GM12878 (cell line): ENCODE results near the gene TMEM11. TPM values are rescaled to one million over a fixed set of nuclear protein-coding genes. Genes with fewer than 3 reads are reported as not detected.

Source experiments
- ATAC-seq: fragments of 200-7000 bp; cut with Tn5 transposase; 3 replicates; pipeline ENCODE4 v1.9.1; 2020; ENCODE audit warnings: mild to moderate bottlenecking, moderate library complexity
- BruUV-seq: library from RNA; stranded (reverse); fragments of 400-500 nt; replicated peaks from 2 replicates; lab custom pipeline; 2021; lab: Mats Ljungman, UMichigan
- CTCF ChIA-PET: fragments of 300-600 bp; sonication (Branson Sonifier 250); formaldehyde crosslinking; extraction: SDS; loops from one replicate; lab custom pipeline; 2021; ENCODE audit warnings: inconsistent platforms; lab: Yijun Ruan, JAX
- POLR2A ChIA-PET: fragments of 350-600 bp; formaldehyde crosslinking; extraction: SDS; loops from one replicate; lab custom pipeline; 2021; ENCODE audit warnings: inconsistent platforms; lab: Charles Lee
- RAD21 ChIA-PET: fragments of 300-600 bp; sonication (Branson Sonifier 250); formaldehyde crosslinking; loops from one replicate; lab custom pipeline; 2023; ENCODE audit warnings: antibody characterized with exemption; ENCODE audit not compliant: unreplicated experiment; lab: Charles Lee
- SMC1A ChIA-PET: fragments of 300-600 bp; sonication (Branson Sonifier 250); formaldehyde crosslinking; loops from one replicate; lab custom pipeline; 2023; ENCODE audit not compliant: unreplicated experiment, uncharacterized antibody; lab: Charles Lee
- DNase-seq: peaks from one replicate; pipeline ENCODE4 v3.0.0-alpha.2; 2011; ENCODE audit warnings: low read depth, low spot score
- FAIRE-seq: peaks from 3 replicates; lab custom pipeline; 2011; peaks lifted over from hg19 to GRCh38; lab: Jason Lieb, UNC
- H2AFZ ChIP-seq: 2 replicates; pipeline ENCODE4 v1.6.0; 2011; ENCODE audit warnings: low read depth, low read length, control low read depth; ENCODE audit not compliant: control insufficient read depth
- H3K27ac ChIP-seq: 2 replicates; pipeline ENCODE4 v1.5.1; 2011; ENCODE audit warnings: control low read depth; ENCODE audit not compliant: control insufficient read depth, insufficient read depth
- H3K27me3 ChIP-seq, 2 experiments: replicated peaks in 1 of 2; 2 replicates each; pipeline versions ENCODE4 v1.6.0 to v1.6.1; 2011; ENCODE audit warnings: low read length in 1 of 2; ENCODE audit not compliant: control insufficient read depth in 2 of 2, insufficient read depth in 2 of 2
- H3K36me3 ChIP-seq, 2 experiments: 2 replicates each; pipeline ENCODE4 v1.5.1; 2011; ENCODE audit warnings: low read length in 1 of 2; ENCODE audit not compliant: control insufficient read depth in 2 of 2, insufficient read depth in 2 of 2
- H3K4me1 ChIP-seq: 2 replicates; pipeline ENCODE4 v1.6.1; 2011; ENCODE audit warnings: mild to moderate bottlenecking, low read length, moderate library complexity, mixed read lengths; ENCODE audit not compliant: control insufficient read depth, insufficient read depth
- H3K4me2 ChIP-seq: 2 replicates; pipeline ENCODE4 v1.6.0; 2011; ENCODE audit warnings: control low read depth; ENCODE audit not compliant: control insufficient read depth, insufficient read depth
- H3K4me3 ChIP-seq: fragments of 200-600 bp; sonication (generic); 2 replicates; pipeline ENCODE4 v1.5.1; 2016
- H3K79me2 ChIP-seq: 2 replicates; pipeline ENCODE4 v1.6.0; 2011; ENCODE audit warnings: low read length; ENCODE audit not compliant: control insufficient read depth, insufficient read depth
- H3K9ac ChIP-seq: 2 replicates; pipeline ENCODE4 v1.8.0; 2011; ENCODE audit warnings: low read length, control low read depth, mixed read lengths; ENCODE audit not compliant: control insufficient read depth, insufficient read depth
- H3K9me3 ChIP-seq: replicated peaks from 3 replicates; pipeline ENCODE4 v1.5.1; 2011; ENCODE audit warnings: mild to moderate bottlenecking, low read length; ENCODE audit not compliant: control insufficient read depth, insufficient read depth
- H4K20me1 ChIP-seq: 2 replicates; pipeline ENCODE4 v1.6.0; 2011; ENCODE audit not compliant: control insufficient read depth, insufficient read depth
- ATF7 ChIP-seq: fragments of 450-650 bp; IDR thresholded peaks from 2 replicates; pipeline ENCODE4 v1.6.1; 2016; ENCODE audit warnings: low read depth, mild to moderate bottlenecking
- BCL11A ChIP-seq: IDR thresholded peaks from 2 replicates; pipeline ENCODE4 v1.6.1; 2011; ENCODE audit warnings: low read depth, low read length
- BHLHE40 ChIP-seq, 2 experiments: fragments of 450-650 bp in 1 of 2; IDR thresholded peaks; 2 replicates each; pipeline ENCODE4 v1.6.1; 2011 to 2017; ENCODE audit warnings: low read depth in 2 of 2, borderline replicate concordance in 1 of 2, improper control_type of control experiment in 1 of 2, low read length in 1 of 2, mild to moderate bottlenecking in 1 of 2
- BRCA1 ChIP-seq: IDR thresholded peaks from 2 replicates; pipeline ENCODE4 v1.6.1; 2011; ENCODE audit warnings: low read depth, low read length, improper control_type of control experiment
- NFXL1 ChIP-seq: fragments of 450-650 bp; IDR thresholded peaks from 2 replicates; pipeline ENCODE4 v1.6.1; 2017; ENCODE audit warnings: antibody characterized with exemption, mild to moderate bottlenecking, borderline replicate concordance
- NR2C1 ChIP-seq: fragments of 450-650 bp; IDR thresholded peaks from 2 replicates; pipeline ENCODE4 v1.6.1; 2017; ENCODE audit warnings: antibody characterized with exemption, mild to moderate bottlenecking, moderate library complexity
- RBBP5 ChIP-seq: fragments of 200-600 bp; sonication (generic); conservative IDR thresholded peaks from 2 replicates; pipeline ENCODE4 v1.6.1; 2016
- SMC3 ChIP-seq: IDR thresholded peaks from 2 replicates; pipeline ENCODE4 v1.6.1; 2011; ENCODE audit warnings: low read length, improper control_type of control experiment, borderline replicate concordance
- TAF1 ChIP-seq: IDR thresholded peaks from 2 replicates; pipeline ENCODE4 v1.6.1; 2011; ENCODE audit warnings: mild to moderate bottlenecking, low read depth, low read length, borderline replicate concordance
- TBL1XR1 ChIP-seq: IDR thresholded peaks from 2 replicates; pipeline ENCODE4 v1.6.1; 2012; ENCODE audit warnings: low read depth, low read length, improper control_type of control experiment
- WGBS: methylation state at CpG from one replicate; pipeline ENCODE4 v1.1.6; 2016; ENCODE audit warnings: low lambda C conversion rate; ENCODE audit not compliant: insufficient replicate concordance, insufficient coverage; ENCODE audit errors: missing lambda C conversion rate; 5-methylcytosine and 5-hydroxymethylcytosine counted together
- in situ Hi-C: fragments of 300-500 bp; cut with MboI; formaldehyde crosslinking; loops from 9 replicates; pipeline ENCODE4 v1.14.3; 2018; ENCODE audit warnings: mixed read lengths
- intact Hi-C: fragments of 100-400 bp; cut with micrococcal nuclease; formaldehyde crosslinking; loops from one replicate; pipeline ENCODE4 v1.14.2; 2022; ENCODE audit not compliant: unreplicated experiment
- polyA plus RNA-seq, 11 experiments: library from polyadenylated mRNA; depleted of rRNA in 4 of 11; unstranded in 6 of 11; stranded (reverse) in 5 of 11; fragments of >200 nt; fragmentation: Nextera tagmentation in 4 of 11; fragmentation: Illumina TruSeq in 1 of 11; extraction: Ambion mirVana in 4 of 11; extraction: Trizol in 1 of 11; gene quantifications; 1 replicate in 1 of 11; 2 replicates in 10 of 11; pipeline versions ENCODE4 v1.2.1 to v1.2.3, GENCODE V29; 2011 to 2016; ENCODE audit warnings: inconsistent platforms in 2 of 11, missing spikeins in 2 of 11, low read depth in 1 of 11
- total RNA-seq, 4 experiments: library from RNA; depleted of rRNA in 3 of 4; stranded (reverse); fragments of >200 nt in 3 of 4; fragmentation: Illumina TruSeq in 1 of 4; extraction: Trizol in 1 of 4; gene quantifications; 2 replicates each; pipeline versions ENCODE4 v1.2.1 to v1.2.3, GENCODE V29; 2013 to 2021
- TF ChIP-seq, protein P1 (sequence below): fragments of 450-650 bp; IDR thresholded peaks from 2 replicates; pipeline ENCODE4 v1.6.1; 2017; ENCODE audit warnings: mild to moderate bottlenecking, moderate library complexity
- TF ChIP-seq, protein P2 (sequence below): fragments of 450-650 bp; IDR thresholded peaks from 2 replicates; pipeline ENCODE4 v1.6.1; 2016; ENCODE audit warnings: mild to moderate bottlenecking
- TF ChIP-seq, protein P3 (sequence below): IDR thresholded peaks from 2 replicates; pipeline ENCODE4 v1.6.1; 2012; ENCODE audit warnings: low read depth, low read length, improper control_type of control experiment
- TF ChIP-seq, protein P4 (sequence below): fragments of 450-650 bp; IDR thresholded peaks from 2 replicates; pipeline ENCODE4 v1.6.1; 2018; ENCODE audit warnings: borderline replicate concordance, mild to moderate bottlenecking; ENCODE audit not compliant: partially characterized antibody
- TF ChIP-seq, protein P5 (sequence below): IDR thresholded peaks from 2 replicates; pipeline ENCODE4 v1.6.1; 2012; ENCODE audit warnings: low read depth, low read length, improper control_type of control experiment

TMEM11 gene
- total and polyA plus RNA-seq, 10 of the 15 experiments (the other 5 are each of a cell fraction or from before 2014, with no cell fraction given): 14.4 to 63.4 (median 27.2) TPM

DNA sequence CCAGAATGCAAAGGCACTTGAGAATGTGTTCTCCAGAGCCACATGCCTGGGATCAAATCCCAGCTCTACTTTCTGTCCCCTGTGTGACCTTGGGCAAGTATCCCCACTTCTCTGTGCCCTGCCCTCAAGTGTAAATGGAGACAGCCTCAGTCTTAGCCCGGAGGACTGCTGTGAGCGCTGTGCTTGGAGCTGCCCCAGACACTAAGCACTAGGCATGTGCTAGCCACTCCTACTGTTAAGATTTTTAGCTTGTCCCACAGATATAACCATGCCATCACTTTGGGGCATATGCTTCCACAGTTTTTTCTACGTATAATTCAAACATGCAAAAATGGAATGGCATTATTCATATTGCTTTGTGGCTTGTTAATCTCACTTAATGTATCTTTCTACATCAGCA is 29.4 kb downstream of the TMEM11 start:
- FAIRE-seq: no peak
- 98% methylated on average over 3 of the region's 3 CpGs for WGBS
- in situ Hi-C loops: no loop called here

More for the DNA sequence above, 29.4 kb downstream of the TMEM11 start:
- Histone ChIP-seq H3K27ac (no peak overlapping the region), H3K79me2 (no peaks in the 10 kb centered on the region), H2AFZ (no peak overlapping the region), H3K9ac (no peak overlapping the region), H3K4me2 (no peak overlapping the region), H4K20me1 (no peaks in the 10 kb centered on the region), H3K4me3 (no peak overlapping the region), H3K36me3 (peaks cover 12 to 13% of the 10 kb centered on the region in 2 experiments; a peak in 3 of 4 replicates), H3K4me1 (no peaks in the 10 kb centered on the region), H3K27me3 (no peaks in the 10 kb centered on the region), H3K9me3 (no peaks in the 10 kb centered on the region)
- no peak for TF ChIP-seq BHLHE40 (IDR thresholded peaks at IDR 0.05; ENCODE audit: borderline replicate concordance in 1 of 2, low read depth in 2 of 2, low read length in 1 of 2)
- TF ChIP-seq, protein P1, sequence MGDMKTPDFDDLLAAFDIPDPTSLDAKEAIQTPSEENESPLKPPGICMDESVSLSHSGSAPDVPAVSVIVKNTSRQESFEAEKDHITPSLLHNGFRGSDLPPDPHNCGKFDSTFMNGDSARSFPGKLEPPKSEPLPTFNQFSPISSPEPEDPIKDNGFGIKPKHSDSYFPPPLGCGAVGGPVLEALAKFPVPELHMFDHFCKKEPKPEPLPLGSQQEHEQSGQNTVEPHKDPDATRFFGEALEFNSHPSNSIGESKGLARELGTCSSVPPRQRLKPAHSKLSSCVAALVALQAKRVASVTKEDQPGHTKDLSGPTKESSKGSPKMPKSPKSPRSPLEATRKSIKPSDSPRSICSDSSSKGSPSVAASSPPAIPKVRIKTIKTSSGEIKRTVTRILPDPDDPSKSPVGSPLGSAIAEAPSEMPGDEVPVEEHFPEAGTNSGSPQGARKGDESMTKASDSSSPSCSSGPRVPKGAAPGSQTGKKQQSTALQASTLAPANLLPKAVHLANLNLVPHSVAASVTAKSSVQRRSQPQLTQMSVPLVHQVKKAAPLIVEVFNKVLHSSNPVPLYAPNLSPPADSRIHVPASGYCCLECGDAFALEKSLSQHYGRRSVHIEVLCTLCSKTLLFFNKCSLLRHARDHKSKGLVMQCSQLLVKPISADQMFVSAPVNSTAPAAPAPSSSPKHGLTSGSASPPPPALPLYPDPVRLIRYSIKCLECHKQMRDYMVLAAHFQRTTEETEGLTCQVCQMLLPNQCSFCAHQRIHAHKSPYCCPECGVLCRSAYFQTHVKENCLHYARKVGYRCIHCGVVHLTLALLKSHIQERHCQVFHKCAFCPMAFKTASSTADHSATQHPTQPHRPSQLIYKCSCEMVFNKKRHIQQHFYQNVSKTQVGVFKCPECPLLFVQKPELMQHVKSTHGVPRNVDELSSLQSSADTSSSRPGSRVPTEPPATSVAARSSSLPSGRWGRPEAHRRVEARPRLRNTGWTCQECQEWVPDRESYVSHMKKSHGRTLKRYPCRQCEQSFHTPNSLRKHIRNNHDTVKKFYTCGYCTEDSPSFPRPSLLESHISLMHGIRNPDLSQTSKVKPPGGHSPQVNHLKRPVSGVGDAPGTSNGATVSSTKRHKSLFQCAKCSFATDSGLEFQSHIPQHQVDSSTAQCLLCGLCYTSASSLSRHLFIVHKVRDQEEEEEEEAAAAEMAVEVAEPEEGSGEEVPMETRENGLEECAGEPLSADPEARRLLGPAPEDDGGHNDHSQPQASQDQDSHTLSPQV: no peak
- no peak for TF ChIP-seq TAF1
- TF ChIP-seq, protein P2, sequence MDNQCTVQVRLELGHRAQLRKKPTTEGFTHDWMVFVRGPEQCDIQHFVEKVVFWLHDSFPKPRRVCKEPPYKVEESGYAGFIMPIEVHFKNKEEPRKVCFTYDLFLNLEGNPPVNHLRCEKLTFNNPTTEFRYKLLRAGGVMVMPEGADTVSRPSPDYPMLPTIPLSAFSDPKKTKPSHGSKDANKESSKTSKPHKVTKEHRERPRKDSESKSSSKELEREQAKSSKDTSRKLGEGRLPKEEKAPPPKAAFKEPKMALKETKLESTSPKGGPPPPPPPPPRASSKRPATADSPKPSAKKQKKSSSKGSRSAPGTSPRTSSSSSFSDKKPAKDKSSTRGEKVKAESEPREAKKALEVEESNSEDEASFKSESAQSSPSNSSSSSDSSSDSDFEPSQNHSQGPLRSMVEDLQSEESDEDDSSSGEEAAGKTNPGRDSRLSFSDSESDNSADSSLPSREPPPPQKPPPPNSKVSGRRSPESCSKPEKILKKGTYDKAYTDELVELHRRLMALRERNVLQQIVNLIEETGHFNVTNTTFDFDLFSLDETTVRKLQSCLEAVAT: no peak
- TF ChIP-seq RBBP5: no peak
- TF ChIP-seq TBL1XR1: no peak
- no peak for TF ChIP-seq BCL11A
- no peak for TF ChIP-seq ATF7
- TF ChIP-seq, protein P3, sequence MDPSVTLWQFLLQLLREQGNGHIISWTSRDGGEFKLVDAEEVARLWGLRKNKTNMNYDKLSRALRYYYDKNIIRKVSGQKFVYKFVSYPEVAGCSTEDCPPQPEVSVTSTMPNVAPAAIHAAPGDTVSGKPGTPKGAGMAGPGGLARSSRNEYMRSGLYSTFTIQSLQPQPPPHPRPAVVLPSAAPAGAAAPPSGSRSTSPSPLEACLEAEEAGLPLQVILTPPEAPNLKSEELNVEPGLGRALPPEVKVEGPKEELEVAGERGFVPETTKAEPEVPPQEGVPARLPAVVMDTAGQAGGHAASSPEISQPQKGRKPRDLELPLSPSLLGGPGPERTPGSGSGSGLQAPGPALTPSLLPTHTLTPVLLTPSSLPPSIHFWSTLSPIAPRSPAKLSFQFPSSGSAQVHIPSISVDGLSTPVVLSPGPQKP: no peak
- TF ChIP-seq NFXL1: no peak
- TF ChIP-seq, protein P4, sequence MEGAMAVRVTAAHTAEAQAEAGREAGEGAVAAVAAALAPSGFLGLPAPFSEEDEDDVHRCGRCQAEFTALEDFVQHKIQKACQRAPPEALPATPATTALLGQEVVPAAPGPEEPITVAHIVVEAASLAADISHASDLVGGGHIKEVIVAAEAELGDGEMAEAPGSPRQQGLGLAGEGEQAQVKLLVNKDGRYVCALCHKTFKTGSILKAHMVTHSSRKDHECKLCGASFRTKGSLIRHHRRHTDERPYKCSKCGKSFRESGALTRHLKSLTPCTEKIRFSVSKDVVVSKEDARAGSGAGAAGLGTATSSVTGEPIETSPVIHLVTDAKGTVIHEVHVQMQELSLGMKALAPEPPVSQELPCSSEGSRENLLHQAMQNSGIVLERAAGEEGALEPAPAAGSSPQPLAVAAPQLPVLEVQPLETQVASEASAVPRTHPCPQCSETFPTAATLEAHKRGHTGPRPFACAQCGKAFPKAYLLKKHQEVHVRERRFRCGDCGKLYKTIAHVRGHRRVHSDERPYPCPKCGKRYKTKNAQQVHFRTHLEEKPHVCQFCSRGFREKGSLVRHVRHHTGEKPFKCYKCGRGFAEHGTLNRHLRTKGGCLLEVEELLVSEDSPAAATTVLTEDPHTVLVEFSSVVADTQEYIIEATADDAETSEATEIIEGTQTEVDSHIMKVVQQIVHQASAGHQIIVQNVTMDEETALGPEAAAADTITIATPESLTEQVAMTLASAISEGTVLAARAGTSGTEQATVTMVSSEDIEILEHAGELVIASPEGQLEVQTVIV: no peak
- TF ChIP-seq BRCA1: no peak
- TF ChIP-seq, protein P5, sequence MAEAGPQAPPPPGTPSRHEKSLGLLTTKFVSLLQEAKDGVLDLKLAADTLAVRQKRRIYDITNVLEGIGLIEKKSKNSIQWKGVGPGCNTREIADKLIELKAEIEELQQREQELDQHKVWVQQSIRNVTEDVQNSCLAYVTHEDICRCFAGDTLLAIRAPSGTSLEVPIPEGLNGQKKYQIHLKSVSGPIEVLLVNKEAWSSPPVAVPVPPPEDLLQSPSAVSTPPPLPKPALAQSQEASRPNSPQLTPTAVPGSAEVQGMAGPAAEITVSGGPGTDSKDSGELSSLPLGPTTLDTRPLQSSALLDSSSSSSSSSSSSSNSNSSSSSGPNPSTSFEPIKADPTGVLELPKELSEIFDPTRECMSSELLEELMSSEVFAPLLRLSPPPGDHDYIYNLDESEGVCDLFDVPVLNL: no peak
- no peak for TF ChIP-seq SMC3
- TF ChIP-seq NR2C1: no peak
- intact Hi-C loops: no loop called here
- POLR2A ChIA-PET: no interaction called here
- CTCF ChIA-PET: no interaction called here
- RAD21 ChIA-PET: no interaction called here
- SMC1A ChIA-PET: no interaction called here
- no TSS peak for BruUV-seq
- DNase-seq (no peak), ATAC-seq (no peak)
